Medulla oblongata (tissue), 1 donor: Measurements from ENCODE around the gene GCGR.
"Not testable (repeated sequence)": the region's sequence is repeated elsewhere in the genome, so short reads cannot be mapped to it uniquely, and the experiment has no call there.

Source experiments
- DNase-seq: peaks from one replicate; pipeline ENCODE4 v3.0.0-alpha.2; 2015; ENCODE audit errors: extremely low spot score

The GCGR gene

DNA sequence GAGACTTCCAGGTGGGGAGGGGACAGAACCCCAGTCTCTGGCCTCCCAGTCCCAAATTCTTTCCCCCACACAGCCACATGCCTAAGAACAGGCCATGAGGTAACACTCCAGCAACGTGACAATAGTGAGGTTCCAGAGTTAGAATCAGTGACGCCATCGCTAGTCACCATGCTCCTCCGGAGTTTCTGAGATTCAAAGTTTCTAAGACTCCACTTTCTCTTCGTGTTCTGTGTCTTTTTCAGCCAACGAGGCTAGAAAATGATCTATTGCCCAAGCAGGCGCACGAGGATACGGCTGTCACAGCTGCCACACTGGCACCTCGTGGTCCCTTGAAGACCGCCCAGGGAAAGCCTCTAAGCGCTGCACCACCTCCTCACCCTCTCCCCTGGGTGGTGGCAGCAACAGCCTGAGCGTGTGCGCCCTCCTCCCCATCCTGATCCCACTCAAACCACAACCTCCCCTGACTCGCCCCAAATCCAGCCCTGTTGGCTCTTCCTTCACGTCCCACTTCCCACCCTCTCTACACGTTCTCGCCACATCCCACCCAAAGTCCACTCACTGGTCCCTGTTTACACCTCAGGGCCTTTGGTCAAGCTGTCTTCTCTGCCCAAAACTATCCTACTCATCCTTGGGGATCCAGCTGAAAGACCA, 28.1 kb downstream of the GCGR start:
- DNase-seq: peak; percentile 23

DNA sequence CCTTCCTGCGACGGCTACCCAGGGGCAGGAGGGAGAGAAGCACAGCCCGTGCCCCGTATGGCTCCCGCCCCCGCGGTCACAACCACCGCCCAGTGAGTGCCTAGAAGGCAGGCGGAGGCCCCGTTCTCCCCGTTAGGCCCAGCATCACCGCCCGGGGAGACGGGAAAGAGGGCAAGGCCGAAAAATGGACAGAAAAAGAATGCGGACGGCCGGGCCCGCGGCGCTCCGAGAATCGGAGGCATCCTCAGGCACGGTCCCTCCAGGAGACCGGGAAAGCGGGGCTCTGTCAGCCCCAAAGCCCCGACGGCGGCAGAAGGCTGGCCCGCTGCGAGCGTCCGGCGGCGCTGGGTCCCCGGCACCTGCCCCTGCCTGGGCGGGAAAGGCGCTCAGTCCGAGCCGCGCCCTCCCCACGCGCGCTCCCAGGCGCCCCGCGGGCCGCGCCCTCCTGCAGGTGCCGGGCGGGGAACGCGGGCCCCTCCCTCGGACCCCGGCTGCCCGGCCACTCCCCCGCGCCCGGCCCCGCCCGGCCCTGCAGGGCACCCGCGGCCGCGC, 28.7 kb downstream of the GCGR start:
- no peak for DNase-seq

DNA sequence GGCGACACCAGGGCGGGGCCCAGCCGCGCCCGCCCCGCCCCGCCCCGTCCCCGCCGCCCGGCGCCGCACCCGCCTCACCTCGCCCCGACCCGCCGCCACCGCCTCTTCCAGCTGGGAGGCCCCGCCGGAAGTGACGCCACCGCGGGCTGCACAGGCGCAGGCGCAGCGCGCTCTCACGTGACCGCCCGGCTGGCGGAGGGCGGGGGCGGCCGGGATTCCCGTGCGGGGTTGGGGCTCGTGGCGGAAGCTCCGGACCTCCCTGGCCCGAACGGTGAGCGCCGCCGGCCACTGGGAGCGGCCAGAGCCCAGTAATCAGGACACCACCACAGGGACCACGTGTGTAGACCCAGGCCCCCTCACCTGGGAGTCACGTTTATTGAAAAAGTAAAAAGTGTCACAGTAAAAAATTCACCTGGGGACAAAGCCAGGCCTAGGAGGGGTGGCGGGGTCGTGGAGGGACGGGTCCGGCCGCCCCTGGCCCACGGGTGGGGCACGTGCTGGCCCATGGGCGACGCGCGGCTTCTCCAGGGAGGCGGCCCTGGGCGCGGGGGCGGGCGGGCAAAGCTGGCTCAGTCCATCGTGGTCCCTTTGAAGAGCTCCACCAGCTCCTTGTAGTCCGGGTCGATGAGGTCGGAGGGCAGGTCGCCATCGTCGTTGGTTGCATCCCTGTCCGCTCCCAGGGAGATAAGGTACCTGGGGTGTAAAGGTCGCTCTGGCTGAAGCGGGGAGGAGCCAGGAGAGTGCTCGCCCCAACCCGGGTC, 29.4 kb downstream of the GCGR start, which contains the start of gene MCRIP1:
TSS of gene MCRIP1 (minus strand) at position 132 of the 761 bp plus-strand sequence. CDS start 8,785 bp downstream, outside the sequence.
- DNase-seq: peak; percentile 91

DNA sequence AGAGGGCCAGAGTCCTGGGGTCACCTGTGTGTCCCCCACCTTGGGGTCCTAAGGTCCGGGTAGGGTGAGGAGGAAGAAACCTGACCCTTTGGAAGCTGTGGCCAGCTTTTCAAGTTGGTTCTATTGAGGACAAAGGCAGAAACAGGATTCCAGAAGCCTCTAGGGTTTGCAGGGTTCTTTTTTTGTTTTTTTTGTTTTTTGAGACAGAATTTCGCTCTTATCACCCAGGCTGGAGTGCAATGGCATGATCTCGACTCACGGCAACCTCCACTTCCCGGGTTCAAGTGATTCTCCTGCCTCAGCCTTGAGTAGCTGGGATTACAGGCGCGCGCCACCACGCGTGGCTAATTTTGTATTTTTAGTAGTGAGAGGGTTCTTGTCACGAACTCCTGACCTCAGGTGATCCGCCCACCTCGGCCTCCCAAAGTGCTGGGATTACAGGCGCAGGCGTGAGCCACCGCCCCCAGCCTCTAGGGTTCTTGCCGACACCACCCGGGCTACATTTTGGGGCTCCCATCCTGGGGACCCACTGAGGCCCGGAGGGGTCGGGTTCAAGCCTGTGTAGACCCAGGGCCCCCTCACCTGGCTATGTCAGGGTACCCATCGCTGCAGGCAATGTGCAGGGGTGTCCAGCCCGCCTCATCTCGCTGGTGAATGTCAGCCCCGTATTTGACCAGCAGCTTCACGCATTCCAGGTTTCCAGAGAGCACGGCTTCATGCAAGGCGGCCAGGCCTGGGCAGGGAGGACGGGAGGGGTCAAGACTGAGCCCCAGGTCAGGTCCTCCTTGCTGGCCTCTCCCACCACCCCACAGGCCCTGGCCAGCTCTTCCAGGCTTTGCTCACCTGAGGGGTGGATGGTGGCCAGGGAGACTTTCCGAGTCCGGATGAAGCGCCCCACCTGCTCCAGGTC, 30.2 kb downstream of the GCGR start:
- DNase-seq: no peak

DNA sequence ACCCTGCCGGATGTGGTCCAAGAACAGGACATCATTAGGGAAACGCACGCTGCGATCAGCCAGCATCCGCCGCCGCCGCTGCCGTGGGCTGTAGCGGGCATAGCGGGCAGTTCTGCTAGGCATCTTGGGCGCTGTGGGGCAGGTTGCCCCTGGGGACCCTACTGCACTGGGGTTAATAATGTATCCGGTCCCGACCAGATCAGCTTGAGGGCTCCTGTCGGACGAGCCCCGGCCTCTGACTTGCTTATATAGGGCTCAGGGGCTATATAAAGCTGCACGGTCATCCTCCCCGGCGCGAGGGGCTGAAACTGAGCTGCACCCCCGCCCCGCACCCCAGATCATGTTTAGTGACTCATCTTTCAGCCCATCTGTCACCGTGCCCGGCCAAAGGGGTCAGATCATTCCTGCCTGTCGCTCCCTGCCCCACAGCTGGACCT, 30.9 kb downstream of the GCGR start, which contains the start of gene PPP1R27:
TSS of gene PPP1R27 (minus strand) at position 220 of the 437 bp plus-strand sequence. CDS start at position 123, 97 bp downstream.
- no peak for DNase-seq

DNA sequence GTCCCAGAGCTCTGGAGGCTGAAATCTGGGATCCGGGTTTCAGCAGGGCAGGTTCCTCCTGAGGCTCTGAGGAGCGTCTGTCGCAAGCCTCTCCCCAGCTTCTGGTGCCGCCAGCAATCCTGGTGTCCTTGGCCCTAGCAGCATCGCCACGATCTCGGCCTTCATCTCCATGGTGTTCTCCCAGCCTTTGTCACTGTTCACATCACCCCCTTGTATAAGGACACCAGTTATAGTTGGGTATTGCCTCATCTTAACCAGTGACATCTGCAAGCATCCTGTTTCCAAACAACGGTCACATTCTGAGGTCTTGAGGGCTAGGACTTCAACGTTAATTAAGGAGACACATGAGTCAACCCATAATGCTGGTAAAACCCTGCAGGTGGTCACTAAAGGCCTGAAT, 33.7 kb downstream of the GCGR start:
- no peak for DNase-seq

DNA sequence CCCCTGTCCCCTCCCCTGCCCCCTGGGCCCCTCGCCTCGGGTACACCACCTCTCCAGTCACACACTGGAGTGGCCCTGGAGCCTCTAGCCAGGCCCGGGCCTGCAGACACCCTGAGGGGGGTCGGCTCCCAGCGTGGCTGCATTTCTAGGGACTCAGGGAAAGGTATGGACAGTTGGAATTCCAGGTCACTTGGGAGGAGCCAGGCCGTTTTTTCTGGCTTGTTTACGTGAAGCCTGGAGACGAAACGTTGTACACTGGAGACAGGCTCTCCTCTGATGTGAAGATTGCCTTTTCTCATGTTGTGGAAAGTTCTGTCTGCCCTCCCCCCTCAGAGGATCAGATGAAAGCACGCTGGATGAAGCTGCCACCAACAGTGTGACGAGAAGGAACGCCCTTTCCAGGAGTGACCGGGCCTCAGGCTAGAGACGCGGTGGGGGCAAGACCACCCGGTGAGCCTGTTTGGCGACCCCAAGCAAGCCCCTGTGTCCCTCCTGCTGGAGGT, 34.9 kb downstream of the GCGR start:
- DNase-seq: no peak

DNA sequence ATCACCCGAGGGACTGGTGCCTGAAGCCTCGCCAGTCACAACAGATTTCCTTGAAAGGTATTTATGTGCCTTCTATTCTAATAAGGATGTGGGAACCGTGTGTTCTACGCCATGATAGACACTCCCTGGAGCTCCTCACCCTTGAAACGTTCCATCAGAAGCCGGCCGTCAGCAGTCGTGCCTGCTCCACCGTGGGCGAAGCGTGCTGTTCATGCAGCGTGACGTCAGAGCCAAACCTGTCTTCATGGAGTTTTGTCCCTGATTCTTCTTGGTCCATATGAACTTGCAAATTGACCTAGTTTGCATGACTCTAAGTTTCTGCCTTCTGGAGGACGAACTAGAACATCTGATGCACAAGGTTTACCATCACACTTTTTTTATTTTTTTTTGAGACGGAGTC, 35.4 kb downstream of the GCGR start:
- no peak for DNase-seq

DNA sequence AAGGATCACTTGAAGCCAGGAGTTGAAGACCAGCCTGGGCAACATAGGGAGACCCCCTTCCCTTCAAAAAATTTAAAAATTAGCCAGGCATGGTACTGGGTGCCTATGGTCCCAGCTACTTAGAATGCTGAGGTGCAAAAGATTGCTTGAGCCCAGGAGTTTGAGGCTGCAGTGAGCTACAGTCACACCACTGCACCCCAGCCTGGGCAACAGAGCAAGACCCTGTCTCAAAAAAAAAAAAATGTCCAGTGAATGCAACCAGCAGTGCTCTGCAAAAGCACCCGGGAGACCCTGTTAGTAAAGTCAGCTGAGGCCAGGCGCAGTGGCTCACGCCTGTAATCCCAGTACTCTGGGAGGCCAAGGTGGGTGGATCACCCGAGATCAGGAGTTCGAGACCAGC, 36.1 kb downstream of the GCGR start:
- DNase-seq: not testable (repeated sequence)

DNA sequence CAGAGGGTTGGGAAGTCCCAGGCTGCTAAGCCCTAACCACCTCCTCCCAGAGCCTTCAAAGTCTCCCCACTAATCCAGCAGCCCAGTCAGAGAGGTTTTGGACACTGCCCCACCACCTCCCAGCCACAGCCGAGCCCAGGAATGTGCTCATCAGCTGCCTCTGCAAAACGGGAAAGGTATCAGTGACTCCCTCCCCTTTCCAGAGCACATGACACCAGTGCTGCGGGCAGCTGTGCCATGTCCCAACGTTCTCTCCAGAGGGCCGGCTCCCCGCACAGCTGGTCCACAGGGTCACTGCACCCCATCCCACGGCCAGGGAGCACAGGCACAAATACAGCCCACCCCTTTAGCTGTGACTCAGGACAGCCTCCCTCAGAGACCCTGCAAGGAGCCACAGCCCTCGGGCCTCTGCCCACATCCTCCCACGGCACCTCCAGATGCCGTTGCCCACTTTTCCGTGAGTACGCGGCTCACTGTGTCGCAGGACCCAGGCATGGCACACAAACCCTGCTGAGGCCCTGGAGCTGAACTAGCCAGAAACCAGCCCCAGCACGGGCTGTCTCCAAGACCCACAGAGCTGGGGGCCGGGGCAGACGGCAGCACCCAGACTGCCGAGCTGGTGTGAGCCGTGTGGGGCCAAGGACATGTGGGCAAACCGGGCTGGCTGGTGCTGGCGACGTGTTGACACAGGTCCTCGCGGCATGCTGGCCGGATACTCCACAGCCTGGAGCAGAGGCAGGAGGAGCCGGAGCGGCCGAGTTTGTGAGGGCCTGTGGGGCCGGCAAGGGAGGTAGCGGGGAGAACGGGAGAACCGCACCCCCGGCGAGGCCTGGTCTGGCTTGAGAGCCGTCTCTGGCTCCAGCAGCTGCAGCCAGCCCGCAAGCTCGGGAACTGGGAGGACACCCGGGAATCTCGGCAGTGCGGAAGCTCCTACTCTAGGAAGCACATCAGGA, 37.2 kb downstream of the GCGR start:
- no peak for DNase-seq

DNA sequence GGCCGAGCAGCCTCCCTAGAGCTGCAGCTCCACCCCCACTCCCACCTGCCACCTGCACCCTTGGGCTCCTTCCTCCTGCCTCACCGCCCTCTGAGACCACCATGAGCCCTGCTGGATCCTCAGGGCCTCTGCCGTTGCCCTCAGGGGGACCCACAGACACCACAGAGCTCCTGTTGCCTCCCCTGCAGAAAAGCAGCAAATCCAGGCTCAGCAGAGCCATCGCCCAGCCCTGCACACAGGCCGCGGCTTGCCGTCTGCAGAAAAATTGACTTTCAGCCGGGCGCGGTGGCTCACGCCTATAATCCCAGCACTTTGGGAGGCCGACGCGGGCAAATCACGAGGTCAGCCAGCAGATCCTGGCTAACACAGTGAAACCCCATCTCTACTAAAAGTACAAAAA, 37.9 kb downstream of the GCGR start:
- no peak for DNase-seq

DNA sequence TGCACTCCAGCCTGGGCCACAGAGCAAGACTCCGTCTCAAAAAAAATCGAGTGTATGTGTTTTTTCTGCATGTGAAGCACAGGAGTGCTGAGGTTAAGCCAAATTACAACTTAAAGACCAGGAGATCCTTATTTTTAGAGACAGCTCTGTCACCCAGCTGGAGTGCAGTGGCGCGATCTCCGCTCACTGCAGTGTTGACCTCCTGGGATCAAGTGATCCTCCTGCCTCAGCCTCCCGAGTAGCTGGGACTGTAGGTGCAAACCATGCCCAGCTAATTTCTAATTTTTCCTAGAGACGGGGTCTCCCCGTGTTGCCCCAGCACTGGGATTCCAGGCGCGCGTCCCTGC, 38.4 kb downstream of the GCGR start:
- DNase-seq: no peak

DNA sequence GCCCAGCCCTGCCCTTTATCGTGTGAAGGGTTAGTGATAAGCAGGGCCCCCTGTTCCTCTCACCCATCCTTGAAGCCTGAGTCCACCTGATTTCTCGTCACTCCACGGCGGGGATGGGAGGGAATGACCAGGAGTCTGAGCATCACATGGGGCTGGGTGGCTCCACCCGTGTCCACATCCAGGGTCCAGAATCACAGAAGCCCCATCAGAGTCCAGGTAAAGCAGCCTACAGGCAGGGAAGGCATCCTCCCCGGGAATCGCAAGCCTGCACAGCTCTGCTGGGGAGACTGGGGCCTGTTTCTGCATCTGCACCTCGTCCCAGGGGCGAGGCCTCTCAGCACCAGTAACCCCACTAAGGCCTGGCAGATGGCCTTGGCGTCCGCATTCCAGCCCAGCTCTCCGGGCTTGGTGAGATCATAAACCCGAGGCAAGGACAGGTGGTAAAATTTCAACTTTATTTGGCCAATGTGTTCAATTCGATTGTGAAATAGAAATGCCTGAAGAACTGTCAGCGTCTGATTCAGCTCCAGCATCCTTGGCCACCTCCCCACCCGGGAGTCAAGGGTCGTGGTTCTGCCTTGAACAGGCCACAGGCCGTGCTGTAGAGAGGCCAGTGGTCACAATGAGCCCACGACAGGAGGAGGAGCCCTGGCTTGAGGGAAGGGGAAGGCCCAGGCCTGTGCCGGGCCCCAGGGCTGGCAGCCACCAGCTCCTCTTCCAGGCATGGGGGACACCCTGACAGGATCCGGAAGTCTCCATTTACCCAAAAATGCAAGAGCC, 39.0 kb downstream of the GCGR start:
- no peak for DNase-seq

DNA sequence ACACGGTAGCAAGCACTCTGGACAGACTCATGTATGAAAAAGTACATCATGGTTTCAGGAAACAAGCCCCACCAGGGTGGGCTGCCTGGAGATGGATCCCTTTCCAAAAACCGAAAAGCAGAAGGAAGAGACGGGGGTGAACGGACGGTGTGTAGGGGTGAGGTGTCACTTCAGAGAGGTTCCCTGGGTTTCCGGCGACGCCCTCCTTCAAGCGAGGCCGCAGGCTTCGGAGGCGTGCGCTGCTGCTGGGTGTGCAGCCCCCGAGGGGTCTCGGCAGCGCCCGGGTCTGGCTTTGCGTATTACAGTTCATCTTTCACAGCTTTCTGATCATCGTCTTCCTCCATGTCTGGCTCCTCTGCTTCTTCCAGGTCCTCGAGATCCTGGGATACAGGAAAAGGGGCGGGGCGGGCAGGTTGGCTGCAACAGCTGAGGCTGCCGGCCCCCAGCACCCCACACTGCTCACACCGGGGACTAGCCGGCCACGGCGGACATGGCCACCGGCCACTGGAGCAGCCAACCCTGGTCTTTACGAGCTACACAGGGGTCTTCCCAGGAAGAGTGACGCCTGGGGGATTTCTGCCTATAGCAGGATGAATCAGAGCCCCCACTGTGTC, 39.9 kb downstream of the GCGR start:
- no peak for DNase-seq

DNA sequence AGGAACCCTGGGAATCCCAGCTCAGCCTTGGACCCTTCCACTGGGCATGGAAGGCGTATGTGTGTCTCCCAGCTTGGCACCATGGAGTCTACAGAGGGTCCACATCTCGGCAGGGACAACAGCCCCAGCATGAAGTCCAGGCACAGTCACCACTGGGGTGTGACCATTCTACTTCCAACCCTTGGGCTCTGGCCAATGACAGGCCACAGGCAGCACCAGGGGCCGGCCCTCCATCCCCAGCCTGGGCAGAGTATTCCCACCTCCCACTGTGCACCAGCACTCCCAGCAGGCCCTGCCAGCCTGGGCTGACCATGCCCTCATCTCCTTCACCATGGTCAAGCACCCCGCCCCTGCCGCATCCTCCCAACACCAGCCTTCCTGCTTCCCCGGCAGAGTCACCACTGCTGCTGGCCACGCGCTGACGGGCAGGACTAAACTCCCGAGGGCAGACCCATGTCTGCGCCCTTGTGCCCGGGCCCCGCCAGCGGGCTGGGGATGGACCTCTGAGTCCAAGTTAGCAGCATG, 40.4 kb downstream of the GCGR start:
- no peak for DNase-seq

DNA sequence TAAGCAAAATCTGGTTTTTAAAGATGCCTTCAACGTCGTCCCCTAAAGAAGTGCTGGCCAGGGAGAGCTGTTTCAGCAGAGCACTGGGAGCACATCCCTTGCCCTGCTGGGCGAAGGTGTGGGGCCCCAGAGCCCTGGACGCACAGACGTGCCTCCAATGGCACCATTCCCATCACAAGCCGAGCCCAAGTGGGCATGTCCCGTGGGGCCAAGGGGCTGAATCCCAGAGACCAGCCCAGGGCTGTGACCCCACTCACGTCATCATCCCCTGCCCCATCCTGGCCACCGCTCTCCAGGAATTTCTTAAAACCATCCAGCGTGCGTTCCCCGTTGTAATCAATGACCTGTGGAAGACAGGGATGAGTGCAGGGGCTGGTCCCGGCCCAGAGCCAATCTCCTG, 40.9 kb downstream of the GCGR start:
- no peak for DNase-seq

DNA sequence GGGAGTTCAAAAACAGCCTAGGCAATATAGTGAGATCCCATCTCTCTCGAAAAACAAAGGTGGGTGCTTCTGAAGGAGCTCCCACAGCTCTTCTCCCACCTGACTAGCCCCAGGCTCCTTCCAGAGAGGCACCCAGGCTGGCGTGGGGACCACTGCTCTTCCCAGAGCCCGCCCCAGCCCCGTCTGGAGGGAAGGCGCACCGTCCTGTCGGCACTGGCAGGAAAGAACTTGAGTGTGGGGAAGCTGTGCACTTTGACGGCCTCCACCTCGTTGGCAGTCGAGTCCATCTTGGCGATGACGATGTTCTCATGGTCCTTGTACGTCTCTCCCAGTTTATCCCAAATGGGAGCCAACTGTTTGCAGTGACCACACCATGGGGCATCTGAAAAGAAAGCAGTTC, 41.4 kb downstream of the GCGR start:
- no peak for DNase-seq

DNA sequence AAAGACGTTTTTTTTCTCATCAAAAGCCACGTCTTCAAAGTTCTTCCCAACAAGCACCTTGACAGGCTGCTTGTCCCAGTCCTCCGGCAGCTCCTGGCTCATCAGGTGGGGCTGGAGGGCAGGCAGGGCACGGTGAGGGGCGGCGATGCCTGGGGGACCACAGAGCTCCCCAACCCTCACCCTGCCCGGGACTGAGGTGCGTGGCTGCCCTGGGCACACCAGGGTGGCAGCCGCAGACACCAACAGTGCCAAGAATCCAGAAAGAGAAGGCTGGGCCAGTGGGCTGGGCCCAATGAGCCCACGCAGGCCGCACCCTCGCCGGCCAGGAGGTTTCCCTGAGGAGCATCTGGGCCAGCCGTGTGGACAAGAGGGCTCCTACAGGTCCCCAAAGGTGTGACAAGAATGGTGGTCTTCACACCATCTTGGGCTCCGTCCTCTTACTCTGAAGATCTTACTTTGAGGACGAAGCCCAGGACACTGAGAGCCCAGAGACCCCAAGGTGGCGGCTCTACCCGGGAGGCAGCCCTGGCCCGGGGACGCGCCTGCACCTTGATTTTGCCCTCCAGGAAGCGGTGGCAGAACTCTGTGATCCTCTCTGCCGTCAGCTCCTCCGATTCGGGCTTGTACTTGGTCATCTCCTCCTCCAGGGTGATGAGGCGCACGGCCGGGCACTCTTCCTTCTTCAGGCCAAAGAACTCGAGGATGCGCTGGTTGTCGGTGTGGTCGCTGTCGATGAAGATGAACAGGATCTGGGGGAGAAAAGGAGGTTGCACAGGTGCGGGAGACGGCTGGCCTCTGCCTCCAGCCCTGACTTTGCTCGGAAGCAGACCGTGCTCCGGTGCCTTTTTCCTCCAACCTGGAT, 42.2 kb downstream of the GCGR start:
- no peak for DNase-seq
